ENCODE measurements around the gene ZNF578.
"Not testable (repeated sequence)": the region's sequence is repeated elsewhere in the genome, so short reads cannot be mapped to it uniquely, and the experiment has no call there.

The ZNF578 gene

GRCh38 chr19:52518646-52519045 lies 65.3 kb downstream of the ZNF578 start:
- no peak for DNase-seq

- DNase-seq, result not testable (repeated sequence)
Measured at GRCh38 chr19:52519175-52519574, 65.8 kb downstream of the ZNF578 start.

GRCh38 chr19:52520013-52520412 lies 66.7 kb downstream of the ZNF578 start:
- DNase-seq, result no peak

- no peak for DNase-seq
Measured at GRCh38 chr19:52522551-52522950, 69.2 kb downstream of the ZNF578 start.

GRCh38 chr19:52524086-52524485 lies 70.7 kb downstream of the ZNF578 start:
- no peak for DNase-seq

GRCh38 chr19:52527134-52527955 lies 74.0 kb downstream of the ZNF578 start, which contains the start of gene ZNF808:
Gene ZNF808, plus strand, starts transcription at chr19:52527668. Its CDS starts 15,617 bp downstream, at chr19:52543285.
- peak; percentile 55 for DNase-seq

GRCh38 chr19:52527956-52528351 lies 74.6 kb downstream of the ZNF578 start:
- DNase-seq, result no peak

GRCh38 chr19:52532480-52532879 lies 79.1 kb downstream of the ZNF578 start:
- no peak for DNase-seq

GRCh38 chr19:52533901-52534300 lies 80.5 kb downstream of the ZNF578 start:
- DNase-seq, result no peak

GRCh38 chr19:52535385-52535770 lies 82.0 kb downstream of the ZNF578 start:
- not testable (repeated sequence) for DNase-seq

- no peak for DNase-seq
Measured at GRCh38 chr19:52535771-52536447, 82.6 kb downstream of the ZNF578 start.

GRCh38 chr19:52536448-52536800 lies 83.1 kb downstream of the ZNF578 start:
- no peak for DNase-seq

- DNase-seq, result not testable (repeated sequence)
Measured at GRCh38 chr19:52538815-52539214, 85.5 kb downstream of the ZNF578 start.

GRCh38 chr19:52541176-52541575 lies 87.8 kb downstream of the ZNF578 start:
- not testable (repeated sequence) for DNase-seq

GRCh38 chr19:52541608-52542007 lies 88.3 kb downstream of the ZNF578 start:
- DNase-seq, result no peak

- not testable (repeated sequence) for DNase-seq
Measured at GRCh38 chr19:52542541-52542940, 89.2 kb downstream of the ZNF578 start.

GRCh38 chr19:52542984-52543664 lies 89.8 kb downstream of the ZNF578 start:
- no peak for DNase-seq

- no peak for DNase-seq
Measured at GRCh38 chr19:52554216-52554971, 101.0 kb downstream of the ZNF578 start.

- no peak for DNase-seq
Measured at GRCh38 chr19:52557231-52557995, 104.1 kb downstream of the ZNF578 start.

- DNase-seq, result not testable (repeated sequence)
Measured at GRCh38 chr19:52558732-52559445, 105.5 kb downstream of the ZNF578 start.

- not testable (repeated sequence) for DNase-seq
Measured at GRCh38 chr19:52561611-52562010, 108.3 kb downstream of the ZNF578 start.
